WI38 (cell line): Measurements from ENCODE around the gene PKNOX1.
"Not testable (repeated sequence)": the region's sequence is repeated elsewhere in the genome, so short reads cannot be mapped to it uniquely, and the experiment has no call there.

ENCODE experiments used
- H3K4me3 ChIP-seq: 2 replicates; pipeline ENCODE4 v1.5.1; 2011; ENCODE audit warnings: low read depth, mild to moderate bottlenecking, control low read depth, low read length
- CTCF ChIP-seq: IDR thresholded peaks from 2 replicates; pipeline ENCODE4 v1.5.1; 2012; ENCODE audit warnings: low read depth, mild to moderate bottlenecking, control low read depth, low read length

The PKNOX1 gene

GRCh38 chr21:42937960-42938605 is 36.3 kb upstream of the PKNOX1 start:
- no peak for TF ChIP-seq CTCF
- H3K4me3 ChIP-seq, result no peak overlapping the region

- not testable (repeated sequence) for H3K4me3 ChIP-seq
Measured at GRCh38 chr21:42938606-42938995, 35.8 kb upstream of the PKNOX1 start.

- no peak for TF ChIP-seq CTCF
- H3K4me3 ChIP-seq, result peak overlapping the region; percentile 48
Measured at GRCh38 chr21:42939582-42940413, 34.6 kb upstream of the PKNOX1 start.

DNA sequence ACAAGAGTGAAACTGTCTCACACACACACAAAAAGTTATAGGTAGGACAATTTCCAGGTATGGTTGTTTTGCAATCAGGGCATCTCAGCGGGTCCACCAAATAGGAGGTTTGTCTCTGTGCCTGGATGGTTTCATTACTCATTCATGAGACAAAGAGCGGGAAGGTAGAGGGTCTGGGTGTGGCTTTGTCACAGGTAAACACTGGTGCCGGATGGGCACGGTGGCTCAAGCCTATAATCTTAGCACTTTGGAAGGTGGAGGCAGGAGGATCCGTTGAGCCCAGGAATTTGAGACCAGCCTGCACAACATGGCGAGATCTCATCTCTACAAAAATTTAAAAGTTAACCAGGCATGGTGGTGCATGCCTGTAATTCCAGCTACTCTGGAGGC is 32.7 kb upstream of the PKNOX1 start:
- TF ChIP-seq CTCF, result no peak
- no peak overlapping the region for H3K4me3 ChIP-seq

DNA sequence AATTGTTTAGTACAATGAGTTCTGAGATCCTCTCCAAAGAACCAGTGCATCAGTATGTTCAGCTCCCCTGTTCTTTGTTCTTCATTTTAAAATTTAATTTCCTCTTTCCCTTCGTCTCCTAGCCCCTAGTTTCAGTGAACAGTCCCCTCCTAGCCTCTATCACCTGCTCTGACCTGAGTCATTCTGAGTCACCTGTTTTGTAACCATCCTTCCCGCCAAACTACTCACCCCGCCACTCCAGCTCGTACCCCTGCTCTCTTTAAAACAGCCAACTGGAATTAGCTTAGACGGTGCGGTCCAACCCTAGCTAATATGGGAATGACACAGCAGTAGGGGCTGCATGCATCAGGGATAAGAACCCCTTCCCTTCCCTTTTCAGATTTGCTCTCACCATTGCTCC is 32.1 kb upstream of the PKNOX1 start:
- no peak for TF ChIP-seq CTCF
- H3K4me3 ChIP-seq, result no peak overlapping the region

GRCh38 chr21:42949094-42949755 is 25.1 kb upstream of the PKNOX1 start:
- H3K4me3 ChIP-seq, result not testable (repeated sequence)

DNA sequence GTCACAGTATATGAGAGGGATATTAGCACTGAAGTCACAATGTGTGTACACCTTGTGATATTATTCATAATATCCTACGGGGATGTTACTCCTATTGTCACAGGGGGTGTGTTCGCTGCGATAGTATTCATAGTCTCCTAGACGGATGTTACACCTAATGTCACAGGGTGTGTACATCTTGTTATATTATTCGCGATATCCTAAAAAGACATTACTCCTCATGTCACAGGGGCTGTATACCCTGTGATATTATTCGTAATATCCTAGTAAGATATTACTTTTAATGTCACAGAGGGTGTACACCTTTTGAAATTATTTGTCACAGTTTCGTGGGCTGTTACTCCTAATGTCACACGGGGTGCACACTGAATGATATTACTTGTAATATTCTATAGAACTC is 23.2 kb upstream of the PKNOX1 start:
- H3K4me3 ChIP-seq, result not testable (repeated sequence)

DNA sequence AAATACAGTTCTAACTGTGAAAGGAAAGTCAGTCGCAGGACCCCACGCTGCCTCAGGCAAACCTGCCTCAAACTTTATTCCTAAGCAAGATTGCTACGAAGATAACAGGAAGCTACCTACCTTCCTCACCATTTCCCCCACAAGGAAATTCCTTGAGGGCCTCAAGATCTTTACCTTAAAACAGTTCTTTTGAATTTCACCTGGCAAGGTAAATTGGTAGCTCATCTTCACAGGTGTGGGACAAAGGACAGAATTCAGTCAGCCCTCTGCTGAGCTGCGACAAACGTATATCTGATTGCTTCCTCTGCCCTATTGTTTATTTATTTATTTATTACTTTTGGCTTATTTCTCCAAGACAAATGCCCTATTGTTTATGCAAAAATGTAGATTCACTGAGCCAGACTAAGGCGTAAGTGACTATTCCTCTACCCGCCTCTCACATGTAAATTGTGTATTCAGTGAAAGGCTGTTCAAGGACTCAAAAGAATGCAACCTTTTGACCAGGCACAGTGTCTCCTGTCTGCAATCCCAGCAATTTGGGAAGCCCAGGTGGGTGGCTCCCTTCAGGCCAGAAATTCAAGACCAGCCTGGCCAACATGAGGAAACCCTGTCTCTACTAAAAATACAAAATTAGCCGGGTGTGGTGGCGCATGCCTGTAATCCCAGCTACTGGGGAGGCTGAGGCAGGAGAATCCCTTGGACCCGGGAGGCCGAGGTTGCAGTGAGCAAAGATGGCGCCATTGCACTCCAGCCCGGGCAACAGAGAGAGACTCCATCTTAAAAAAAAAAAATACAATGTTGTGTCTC is 17.3 kb upstream of the PKNOX1 start:
- no peak for TF ChIP-seq CTCF
- H3K4me3 ChIP-seq, result no peak overlapping the region

DNA sequence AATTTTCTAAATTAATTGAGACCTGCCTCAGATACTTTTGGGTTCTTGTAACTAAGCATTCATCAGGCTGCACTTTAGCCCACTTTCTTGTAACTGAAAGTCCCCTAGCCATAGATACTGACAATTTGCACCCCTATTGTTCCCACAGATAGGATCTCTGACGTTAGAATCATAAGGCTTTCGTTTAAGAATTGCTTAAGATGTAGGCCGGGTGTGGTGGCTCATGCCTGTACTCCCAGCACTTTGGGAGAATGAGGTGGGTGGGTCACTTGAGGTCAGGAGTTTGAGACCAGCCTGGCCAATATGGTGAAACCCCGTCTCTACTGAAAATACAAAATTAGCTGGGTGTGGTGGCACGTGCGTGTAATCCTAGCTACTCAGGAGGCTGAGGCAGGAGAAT is 16.2 kb upstream of the PKNOX1 start:
- H3K4me3 ChIP-seq, result not testable (repeated sequence)
